Right atrium auricular region (tissue), 2 donors: ENCODE measurements around the gene GNGT2. TPM values are rescaled to one million over a fixed set of nuclear protein-coding genes. Genes with fewer than 3 reads are reported as not detected.

ENCODE experiments used
- DNase-seq: peaks from one replicate; pipeline ENCODE4 v3.0.0-alpha.2; 2019; ENCODE audit warnings: low spot score
- H3K27ac ChIP-seq, 2 donors: fragments of 200-600 bp; sonication (generic); 1 replicate in 1 of 2; 2 replicates in 1 of 2; pipeline ENCODE4 v1.5.1; 2016 to 2019
- H3K27me3 ChIP-seq, 2 donors: fragments of 200-600 bp; sonication (generic); one replicate each; pipeline versions ENCODE4 v1.5.1 to v1.6.0; 2017 to 2019
- H3K36me3 ChIP-seq: fragments of 200-600 bp; sonication (generic); one replicate; pipeline ENCODE4 v1.5.1; 2016
- H3K4me1 ChIP-seq, 2 donors: fragments of 200-600 bp; sonication (generic); one replicate each; pipeline versions ENCODE4 v1.5.1 to v1.6.0; 2017 to 2019
- H3K4me3 ChIP-seq, 2 donors: fragments of 200-600 bp; sonication (generic); 1 replicate in 1 of 2; 2 replicates in 1 of 2; pipeline ENCODE4 v1.5.1; 2017 to 2019; ENCODE audit warnings: mild to moderate bottlenecking in 1 of 2, moderate library complexity in 1 of 2
- H3K9me3 ChIP-seq, 2 donors: fragments of 200-600 bp; sonication (generic); one replicate each; pipeline ENCODE4 v1.5.1; 2019
- total RNA-seq, 2 donors: library from RNA; depleted of rRNA; stranded (reverse); fragments of >200 nt; gene quantifications; one replicate each; pipeline ENCODE4 v1.1.0, GENCODE V29; 2016
- TF ChIP-seq, protein P1 (sequence below), 2 donors: fragments of 200-600 bp; sonication (generic); IDR thresholded peaks; one replicate each; pipeline ENCODE4 v1.5.1; 2019; ENCODE audit warnings: antibody characterized with exemption in 2 of 2

Gene GNGT2
- total RNA-seq, 2 donors from 2014 or later, result 0.90 to 1.4 TPM

- H3K36me3 ChIP-seq, result no peaks in the 10 kb centered on the region
- peaks cover 0 to 20% of the 10 kb centered on the region in 2 donors for H3K4me1 ChIP-seq
- no peak for DNase-seq
- peak overlapping the region in 1 of 2 donors; percentile 69 for H3K27ac ChIP-seq
- no peak overlapping the region for H3K4me3 ChIP-seq
- H3K27me3 ChIP-seq, result no peaks in the 10 kb centered on the region
- no peaks in the 10 kb centered on the region for H3K9me3 ChIP-seq
- TF ChIP-seq, protein P1, sequence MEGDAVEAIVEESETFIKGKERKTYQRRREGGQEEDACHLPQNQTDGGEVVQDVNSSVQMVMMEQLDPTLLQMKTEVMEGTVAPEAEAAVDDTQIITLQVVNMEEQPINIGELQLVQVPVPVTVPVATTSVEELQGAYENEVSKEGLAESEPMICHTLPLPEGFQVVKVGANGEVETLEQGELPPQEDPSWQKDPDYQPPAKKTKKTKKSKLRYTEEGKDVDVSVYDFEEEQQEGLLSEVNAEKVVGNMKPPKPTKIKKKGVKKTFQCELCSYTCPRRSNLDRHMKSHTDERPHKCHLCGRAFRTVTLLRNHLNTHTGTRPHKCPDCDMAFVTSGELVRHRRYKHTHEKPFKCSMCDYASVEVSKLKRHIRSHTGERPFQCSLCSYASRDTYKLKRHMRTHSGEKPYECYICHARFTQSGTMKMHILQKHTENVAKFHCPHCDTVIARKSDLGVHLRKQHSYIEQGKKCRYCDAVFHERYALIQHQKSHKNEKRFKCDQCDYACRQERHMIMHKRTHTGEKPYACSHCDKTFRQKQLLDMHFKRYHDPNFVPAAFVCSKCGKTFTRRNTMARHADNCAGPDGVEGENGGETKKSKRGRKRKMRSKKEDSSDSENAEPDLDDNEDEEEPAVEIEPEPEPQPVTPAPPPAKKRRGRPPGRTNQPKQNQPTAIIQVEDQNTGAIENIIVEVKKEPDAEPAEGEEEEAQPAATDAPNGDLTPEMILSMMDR (IDR thresholded peaks at IDR 0.05), result no peak
Observed at GRCh38 chr17:49209061-49209571, 1.3 kb downstream of the GNGT2 start.

DNA sequence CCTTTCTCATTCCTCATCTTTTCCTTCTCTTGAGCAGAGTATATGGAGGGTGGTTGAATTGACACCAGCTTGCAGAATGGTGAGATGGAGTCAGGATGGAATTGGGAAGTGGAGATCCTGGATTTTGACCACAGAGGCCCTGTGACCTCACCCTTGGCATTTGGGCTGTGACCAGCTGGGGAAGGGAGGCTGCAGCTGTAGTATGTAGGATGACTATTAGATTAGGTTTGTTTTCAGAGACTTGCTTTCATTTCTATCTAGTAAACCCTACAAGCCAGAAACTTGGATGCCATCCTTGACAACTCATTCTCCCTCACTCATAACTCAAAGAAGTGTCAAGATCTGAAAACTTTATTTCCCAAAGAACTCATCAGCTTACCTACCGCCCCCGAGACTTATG is 5.9 kb downstream of the GNGT2 start:
- no peak for DNase-seq
- H3K4me1 ChIP-seq, result peaks cover 0 to 4% of the 10 kb centered on the region in 2 donors
- H3K27ac ChIP-seq, result no peak overlapping the region
- no peaks in the 10 kb centered on the region for H3K27me3 ChIP-seq
- no peaks in the 10 kb centered on the region for H3K9me3 ChIP-seq
- TF ChIP-seq, protein P1 (IDR thresholded peaks at IDR 0.05), result no peak
- H3K4me3 ChIP-seq, result no peak overlapping the region
- H3K36me3 ChIP-seq, result no peaks in the 10 kb centered on the region

DNA sequence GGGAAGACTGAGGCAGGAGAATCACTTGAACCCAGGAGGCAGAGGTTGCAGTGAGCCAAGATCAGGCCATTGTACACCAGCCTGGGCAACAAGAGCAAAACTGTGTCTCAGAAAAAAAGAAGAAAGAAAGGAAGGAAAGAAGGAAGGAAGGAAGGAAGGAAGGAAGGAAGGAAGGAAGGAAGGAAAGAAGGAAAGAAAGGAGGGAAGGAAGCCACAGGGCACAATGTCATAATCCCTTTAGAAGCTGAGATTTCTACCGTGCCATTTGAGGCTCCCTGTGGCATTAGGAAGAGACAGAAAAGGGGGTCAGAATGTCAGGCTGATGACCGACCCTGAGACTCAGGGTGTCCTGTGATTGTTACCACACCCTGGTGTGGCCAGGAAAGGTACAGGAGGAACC is 6.6 kb downstream of the GNGT2 start:
- Histone ChIP-seq H3K9me3 (no peaks in the 10 kb centered on the region), H3K27ac (no peak overlapping the region), H3K4me3 (no peak overlapping the region), H3K27me3 (no peaks in the 10 kb centered on the region), H3K36me3 (no peaks in the 10 kb centered on the region), H3K4me1 (no peaks in the 10 kb centered on the region)
- TF ChIP-seq, protein P1 (IDR thresholded peaks at IDR 0.05), result no peak
- DNase-seq, result no peak

GRCh38 chr17:49201481-49201927 is 8.9 kb downstream of the GNGT2 start:
- Histone ChIP-seq H3K27ac (peak overlapping the region in 1 of 2 donors; percentile 35), H3K9me3 (no peaks in the 10 kb centered on the region), H3K27me3 (no peaks in the 10 kb centered on the region), H3K4me3 (no peak overlapping the region), H3K4me1 (no peaks in the 10 kb centered on the region), H3K36me3 (no peaks in the 10 kb centered on the region)
- TF ChIP-seq, protein P1 (IDR thresholded peaks at IDR 0.05), result no peak
- DNase-seq, result no peak

DNA sequence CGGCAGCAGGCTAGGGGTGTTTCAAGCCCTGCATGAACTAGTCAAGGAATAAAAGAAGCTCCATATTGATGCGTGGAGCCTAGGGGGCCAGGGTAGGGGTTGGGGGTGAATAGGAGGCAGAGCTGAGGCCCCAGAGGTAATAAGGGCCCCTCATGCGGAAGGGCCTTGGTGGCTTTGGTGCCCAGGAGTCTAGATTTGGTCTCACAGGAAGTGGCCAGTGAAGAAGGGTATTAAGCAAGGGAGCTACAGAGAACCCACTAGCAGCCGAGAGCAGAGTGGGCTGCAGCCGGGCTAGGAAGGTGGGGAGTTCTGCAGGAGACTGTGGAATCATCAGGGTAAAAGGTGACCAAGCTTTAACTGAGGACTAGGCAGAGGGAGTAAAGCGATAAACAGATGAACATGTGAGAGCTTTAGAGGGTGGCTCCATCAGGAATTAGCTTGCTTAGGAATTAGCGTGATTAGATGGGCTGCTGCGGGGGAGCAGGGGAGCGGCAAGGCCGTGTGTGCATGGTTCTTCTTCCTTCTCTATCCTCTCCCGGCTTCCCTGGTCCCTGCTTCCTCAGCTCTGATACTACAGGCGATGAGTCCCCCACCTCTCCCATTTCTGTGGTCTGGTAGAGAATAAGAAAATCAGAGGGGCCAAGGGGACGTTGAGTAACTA is 9.8 kb downstream of the GNGT2 start:
- Histone ChIP-seq H3K4me1 (no peaks in the 10 kb centered on the region), H3K27me3 (no peaks in the 10 kb centered on the region), H3K4me3 (no peak overlapping the region), H3K36me3 (no peaks in the 10 kb centered on the region), H3K27ac (no peak overlapping the region), H3K9me3 (no peaks in the 10 kb centered on the region)
- TF ChIP-seq, protein P1 (IDR thresholded peaks at IDR 0.05), result no peak
- no peak for DNase-seq

DNA sequence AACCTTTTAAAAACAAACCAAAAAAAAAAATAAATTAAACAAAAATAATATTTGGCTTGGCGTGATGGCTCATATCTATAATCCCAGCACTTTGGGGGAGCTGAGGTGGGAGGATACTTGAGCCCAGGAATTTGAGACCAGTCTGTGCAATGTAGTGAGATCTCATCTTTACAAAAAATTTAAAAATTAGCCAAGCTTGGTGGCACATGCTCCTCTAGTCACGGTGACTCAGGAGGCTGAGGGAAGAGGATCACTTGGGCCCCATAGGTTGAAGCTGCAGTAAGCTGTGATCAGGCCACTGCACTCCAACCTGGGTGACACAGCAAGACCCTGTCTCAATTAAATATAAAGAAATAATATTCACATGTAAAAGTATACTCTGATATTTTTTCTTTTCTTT is 12.2 kb downstream of the GNGT2 start:
- DNase-seq, result no peak
- no peaks in the 10 kb centered on the region for H3K9me3 ChIP-seq
- TF ChIP-seq, protein P1 (IDR thresholded peaks at IDR 0.05), result no peak

More for the DNA sequence above, 12.2 kb downstream of the GNGT2 start:
- Histone ChIP-seq H3K36me3 (no peaks in the 10 kb centered on the region), H3K4me3 (no peak overlapping the region), H3K4me1 (no peaks in the 10 kb centered on the region), H3K27me3 (no peaks in the 10 kb centered on the region), H3K27ac (no peak overlapping the region)
